ENCODE data around the gene DDX41. TPM values are rescaled to one million over a fixed set of nuclear protein-coding genes. Genes with fewer than 3 reads are reported as not detected.

The DDX41 gene
- total RNA-seq, 1 experiment from 2014 or later, result 318 TPM

DNA sequence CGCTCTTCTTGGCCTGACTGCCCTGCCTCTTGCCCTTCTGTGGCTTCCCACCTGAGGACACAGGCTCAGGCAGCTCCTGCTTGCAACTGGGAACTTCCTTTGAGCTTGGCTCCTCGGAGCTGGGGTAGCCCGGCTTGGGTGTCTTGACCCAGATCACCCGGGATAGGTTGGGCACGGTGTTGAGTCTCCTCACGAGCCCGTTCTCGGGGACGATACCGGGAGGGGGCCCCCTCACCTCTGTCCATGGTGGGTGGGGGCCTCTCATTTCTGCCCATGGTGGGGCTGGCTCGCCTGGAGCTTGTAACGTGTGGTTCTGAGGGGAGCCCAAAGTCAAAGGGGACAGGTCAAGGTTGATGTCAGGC, 7.8 kb upstream of the DDX41 start:
- DNase-seq, result no peak
- BruUV-seq (replicated peaks), result TSS peak; percentile 20
- H3K79me2 ChIP-seq (ENCODE audit: low read length), result peaks cover 8% of the 10 kb centered on the region

DNA sequence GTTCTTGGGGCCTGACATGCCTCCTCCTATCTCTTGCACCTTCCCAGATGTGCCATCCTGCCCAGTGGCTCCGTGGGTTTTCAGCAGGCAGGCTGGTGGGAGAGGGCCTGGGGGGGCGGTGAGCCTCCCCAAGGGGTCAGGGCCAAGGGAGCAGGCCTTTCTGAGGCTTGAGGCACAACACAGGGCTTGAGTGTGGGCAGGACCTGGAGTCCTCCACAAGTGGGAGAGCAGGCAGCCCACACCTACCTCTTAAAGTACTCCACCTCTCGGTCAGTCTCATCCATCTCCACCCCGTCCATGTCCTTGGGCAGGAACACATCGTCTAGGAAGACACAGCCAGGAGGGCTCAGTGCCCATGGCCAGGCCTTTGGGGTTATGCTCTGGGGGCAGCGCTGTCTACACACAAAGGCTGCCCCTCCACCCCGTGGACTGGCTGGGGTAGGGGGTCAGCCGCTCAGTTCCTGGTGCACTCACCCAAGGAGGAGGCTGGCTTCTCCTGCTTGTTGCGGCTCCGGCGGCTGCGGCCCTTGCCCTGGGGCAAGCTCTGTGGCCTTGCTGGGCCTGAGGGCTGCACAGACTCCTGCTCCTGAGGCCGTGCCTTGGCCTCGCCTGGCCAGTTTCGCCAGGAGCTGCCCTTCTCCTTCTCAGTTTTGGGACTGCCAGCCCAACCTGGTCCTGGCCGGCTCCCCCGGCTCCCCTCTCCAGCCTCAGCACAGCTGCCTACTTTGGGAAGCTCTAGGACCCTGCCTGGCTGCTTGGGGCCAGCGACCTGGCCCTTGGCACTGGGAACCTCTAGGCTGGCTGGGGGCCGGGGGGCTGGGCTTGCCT, 7.2 kb upstream of the DDX41 start:
- no peak for ATAC-seq
- Histone ChIP-seq H3K4me3 (ENCODE audit: low read length) (no peak overlapping the region), H3K36me3 (ENCODE audit: low read depth, low read length) (peaks cover 15% of the 10 kb centered on the region; the same call in 1 of the 2 replicates), H3K79me2 (ENCODE audit: low read length) (peaks cover 14% of the 10 kb centered on the region), H3K27me3 (ENCODE audit: low read length) (no peaks in the 10 kb centered on the region), H3K4me2 (ENCODE audit: low read length) (no peak overlapping the region), H3K27ac (ENCODE audit: low read length) (no peak overlapping the region), H3K9ac (ENCODE audit: low read length) (no peak overlapping the region), H3K4me1 (ENCODE audit: insufficient read depth, low read length) (peaks cover 9% of the 10 kb centered on the region; the same call in 1 of the 2 replicates), H3F3A (ENCODE audit: low read length, unreplicated experiment) (no peaks in the 10 kb centered on the region), H4K20me1 (ENCODE audit: low read length) (no peaks in the 10 kb centered on the region), H2AFZ (ENCODE audit: low read length) (no peak overlapping the region), H3K9me3 (ENCODE audit: low read length) (no peaks in the 10 kb centered on the region), H3K9me2 (replicated peaks; ENCODE audit: low read length) (no peaks in the 10 kb centered on the region)
- no TSS peak for BruUV-seq (replicated peaks)
- TF ChIP-seq EZH2 (IDR thresholded peaks at IDR 0.05; ENCODE audit: low read length, unreplicated experiment), result no peak
- TF ChIP-seq CTCF (conservative IDR thresholded peaks at IDR 0.05; ENCODE audit: low read depth, low read length), result no peak
- TF ChIP-seq EZH2phosphoT487 (IDR thresholded peaks at IDR 0.05; ENCODE audit: borderline replicate concordance, low read length), result no peak
- intact Hi-C loops (cut with micrococcal nuclease), result no loop called here
- DNase-seq, result no peak
- CTCF ChIA-PET, result no interaction called here
- POLR2A ChIA-PET (ENCODE audit: unreplicated experiment), result no interaction called here

More for the DNA sequence above, 7.8 kb upstream of the DDX41 start:
- Histone ChIP-seq H4K20me1 (ENCODE audit: low read length) (no peaks in the 10 kb centered on the region), H3F3A (ENCODE audit: low read length, unreplicated experiment) (no peaks in the 10 kb centered on the region), H3K9ac (ENCODE audit: low read length) (no peak overlapping the region), H3K27me3 (ENCODE audit: low read length) (no peaks in the 10 kb centered on the region), H2AFZ (ENCODE audit: low read length) (no peak overlapping the region), H3K4me3 (ENCODE audit: low read length) (no peak overlapping the region), H3K4me1 (ENCODE audit: insufficient read depth, low read length) (0 out of 2 replicates have a peak, but pooled peaks cover 3% of the 10 kb centered on the region), H3K36me3 (ENCODE audit: low read depth, low read length) (peaks cover 15% of the 10 kb centered on the region; the same call in 1 of the 2 replicates), H3K27ac (ENCODE audit: low read length) (no peak overlapping the region), H3K9me2 (replicated peaks; ENCODE audit: low read length) (no peaks in the 10 kb centered on the region), H3K4me2 (ENCODE audit: low read length) (no peak overlapping the region), H3K9me3 (ENCODE audit: low read length) (no peaks in the 10 kb centered on the region)
- POLR2A ChIA-PET (ENCODE audit: unreplicated experiment), result no interaction called here
- no peak for TF ChIP-seq CTCF (conservative IDR thresholded peaks at IDR 0.05; ENCODE audit: low read depth, low read length)
- TF ChIP-seq EZH2 (IDR thresholded peaks at IDR 0.05; ENCODE audit: low read length, unreplicated experiment), result no peak
- TF ChIP-seq EZH2phosphoT487 (IDR thresholded peaks at IDR 0.05; ENCODE audit: borderline replicate concordance, low read length), result no peak
- CTCF ChIA-PET, result no interaction called here
- ATAC-seq, result no peak
- intact Hi-C loops (cut with micrococcal nuclease), result no loop called here

GRCh38 chr5:177520916-177521513, 4.3 kb upstream of the DDX41 start:
- Histone ChIP-seq H3K9me3 (ENCODE audit: low read length) (no peaks in the 10 kb centered on the region), H3K9me2 (replicated peaks; ENCODE audit: low read length) (no peaks in the 10 kb centered on the region), H3F3A (ENCODE audit: low read length, unreplicated experiment) (no peaks in the 10 kb centered on the region), H4K20me1 (ENCODE audit: low read length) (no peaks in the 10 kb centered on the region), H3K36me3 (ENCODE audit: low read depth, low read length) (peaks cover 15% of the 10 kb centered on the region; the same call in 1 of the 2 replicates), H3K4me2 (ENCODE audit: low read length) (no peak overlapping the region), H3K4me1 (ENCODE audit: insufficient read depth, low read length) (peaks cover 11% of the 10 kb centered on the region), H2AFZ (ENCODE audit: low read length) (no peak overlapping the region), H3K9ac (ENCODE audit: low read length) (no peak overlapping the region), H3K27ac (ENCODE audit: low read length) (no peak overlapping the region), H3K4me3 (ENCODE audit: low read length) (no peak overlapping the region), H3K79me2 (ENCODE audit: low read length) (peaks cover 23% of the 10 kb centered on the region), H3K27me3 (ENCODE audit: low read length) (no peaks in the 10 kb centered on the region)
- CTCF ChIA-PET, result no interaction called here
- peak; percentile 41 for TF ChIP-seq CTCF (conservative IDR thresholded peaks at IDR 0.05; ENCODE audit: low read depth, low read length)
- TF ChIP-seq EZH2 (IDR thresholded peaks at IDR 0.05; ENCODE audit: low read length, unreplicated experiment), result no peak
- DNase-seq (no peak), ATAC-seq (no peak)
- intact Hi-C loops (cut with micrococcal nuclease), result no loop called here
- POLR2A ChIA-PET (ENCODE audit: unreplicated experiment), result no interaction called here
- no TSS peak for BruUV-seq (replicated peaks)
